ENCODE data around the gene AP3S1.
A peak's percentile ranks its signal among the peaks of the same experiment; 100 is the strongest.

AP3S1 gene

DNA sequence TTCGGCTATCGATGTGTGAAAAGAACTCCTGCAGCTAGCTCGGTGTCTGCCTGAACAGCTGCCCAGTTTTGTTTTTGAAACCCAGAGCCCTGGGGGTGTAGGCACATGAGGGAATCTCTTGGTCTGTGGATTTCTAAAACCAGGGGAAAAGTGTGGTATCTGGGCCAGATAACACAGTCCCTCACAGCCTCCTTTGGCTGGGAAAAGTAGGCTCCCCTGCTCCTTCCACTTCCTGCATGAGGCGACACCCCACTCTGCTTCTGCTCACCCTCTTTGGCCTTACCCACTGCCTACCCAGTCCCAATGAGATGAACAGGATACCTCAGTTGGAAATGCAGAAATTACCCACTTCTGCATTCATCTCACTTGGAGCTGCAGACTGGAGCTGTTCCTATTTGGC lies 15.8 kb upstream of the AP3S1 start:
- DNase-seq: no peak

DNA sequence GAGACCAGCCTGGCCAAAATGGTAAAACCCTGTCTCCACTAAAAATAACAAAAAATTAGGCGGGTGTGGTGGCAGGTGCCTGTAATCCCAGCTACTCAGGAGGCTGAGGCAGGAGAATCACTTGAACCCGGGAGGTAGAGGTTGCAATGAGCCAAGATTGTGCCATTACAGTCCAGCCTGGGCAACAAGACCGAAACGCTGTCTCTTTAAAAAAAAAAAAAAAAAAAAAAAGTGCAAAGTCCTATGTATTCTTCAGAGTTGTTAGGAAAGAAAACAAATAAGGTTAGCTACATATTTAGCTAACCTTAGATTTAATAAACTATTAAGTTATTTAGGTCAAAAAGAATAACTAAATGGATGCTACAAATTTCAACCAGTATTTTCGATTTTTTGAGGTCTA lies 11.8 kb upstream of the AP3S1 start:
- DNase-seq: no peak

DNA sequence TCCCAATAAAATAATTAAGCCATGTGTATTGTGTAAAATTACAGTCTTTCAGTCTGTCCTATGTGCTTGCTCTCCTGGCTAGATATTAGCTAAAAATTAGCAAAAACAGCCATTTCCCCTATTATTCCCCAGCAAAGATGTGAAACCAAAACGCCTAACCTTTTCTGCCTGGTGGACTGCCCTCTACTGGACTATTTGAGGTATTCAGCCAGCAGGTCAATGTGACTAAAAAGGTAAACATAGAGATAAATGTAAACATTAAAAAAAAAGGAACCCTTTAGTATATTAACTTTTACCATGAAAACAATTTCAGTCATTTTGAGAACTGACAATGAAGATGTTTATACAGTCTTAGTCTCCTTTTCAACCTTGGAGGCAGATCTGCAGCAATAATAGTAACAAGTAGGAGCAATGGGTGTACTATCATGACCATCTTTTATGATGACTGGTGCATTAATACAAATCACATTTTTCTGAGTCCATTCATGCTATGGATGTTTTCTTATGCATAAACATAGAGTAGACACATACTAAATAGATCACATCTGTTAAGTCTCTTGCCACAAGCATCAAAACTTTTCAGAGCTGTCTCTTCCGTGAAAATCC lies 10.5 kb upstream of the AP3S1 start:
- peak; percentile 18 for DNase-seq

DNA sequence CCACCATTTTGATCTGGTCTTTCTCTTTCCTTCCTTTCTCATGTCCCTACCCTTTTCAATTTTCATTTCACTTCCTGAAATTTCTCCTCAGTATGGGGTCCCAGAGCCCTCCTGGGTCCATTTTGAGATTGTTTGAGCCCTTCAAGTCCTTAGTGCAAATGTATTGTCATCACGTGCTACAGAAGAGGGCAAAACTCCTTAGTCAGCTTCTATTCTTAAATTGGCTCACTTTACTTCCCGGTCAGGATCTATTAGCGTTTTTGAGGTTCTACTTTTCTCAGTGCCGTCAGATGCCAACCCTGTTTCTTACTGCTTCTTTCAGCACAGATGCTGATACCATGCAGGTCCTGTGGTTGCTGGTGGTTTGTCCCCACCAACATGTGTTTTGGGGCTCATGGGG lies 6.3 kb upstream of the AP3S1 start:
- DNase-seq: no peak

DNA sequence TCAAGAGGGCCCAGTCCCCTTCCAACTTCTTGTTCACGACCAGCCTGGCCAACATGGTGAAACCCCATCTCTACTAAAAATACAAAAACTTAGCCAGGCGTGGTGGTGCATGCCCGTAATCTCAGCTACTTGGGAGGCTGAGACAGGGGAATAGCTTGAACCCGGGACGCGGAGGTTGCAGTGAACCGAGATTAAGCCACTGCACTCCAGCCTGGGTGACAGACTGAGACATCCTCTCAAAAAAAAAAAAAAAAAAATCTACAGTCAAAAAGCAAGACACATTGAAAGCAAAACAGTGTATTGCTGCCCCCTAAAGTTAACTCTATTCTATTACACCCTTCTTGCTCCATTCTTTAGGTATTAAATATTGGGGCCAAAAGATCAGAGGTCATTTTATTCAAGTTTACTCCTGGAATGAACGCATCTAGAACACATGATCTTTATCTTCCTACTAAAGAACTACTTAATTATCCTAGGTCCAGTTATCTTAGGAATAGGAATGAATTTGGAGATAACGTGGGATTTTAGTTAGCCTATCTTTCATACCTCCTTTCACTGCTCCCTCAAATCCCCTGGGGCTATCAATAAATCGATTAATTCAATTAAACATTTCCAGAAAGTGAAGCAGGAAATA lies 2.7 kb upstream of the AP3S1 start:
- DNase-seq: peak; percentile 40

DNA sequence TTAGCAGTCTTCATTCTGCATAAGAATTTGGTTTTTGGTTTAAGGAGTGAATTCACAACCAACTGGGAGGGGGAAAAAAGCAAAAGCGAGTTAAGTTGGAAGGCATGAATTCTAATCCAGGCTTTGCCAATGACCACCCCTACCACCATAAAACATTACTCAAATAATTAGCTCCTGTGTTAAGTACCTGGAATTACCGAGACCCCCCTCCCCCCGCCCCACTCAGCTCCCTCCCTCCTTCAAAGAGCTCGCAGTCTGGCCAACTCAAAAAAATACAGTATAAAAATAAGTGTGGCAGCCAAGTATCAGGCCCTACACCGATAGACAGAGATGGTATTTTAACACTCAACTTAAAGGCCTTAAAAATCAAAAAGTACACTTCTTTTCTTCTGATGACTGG lies 862 bp upstream of the AP3S1 start:
- DNase-seq: no peak

DNA sequence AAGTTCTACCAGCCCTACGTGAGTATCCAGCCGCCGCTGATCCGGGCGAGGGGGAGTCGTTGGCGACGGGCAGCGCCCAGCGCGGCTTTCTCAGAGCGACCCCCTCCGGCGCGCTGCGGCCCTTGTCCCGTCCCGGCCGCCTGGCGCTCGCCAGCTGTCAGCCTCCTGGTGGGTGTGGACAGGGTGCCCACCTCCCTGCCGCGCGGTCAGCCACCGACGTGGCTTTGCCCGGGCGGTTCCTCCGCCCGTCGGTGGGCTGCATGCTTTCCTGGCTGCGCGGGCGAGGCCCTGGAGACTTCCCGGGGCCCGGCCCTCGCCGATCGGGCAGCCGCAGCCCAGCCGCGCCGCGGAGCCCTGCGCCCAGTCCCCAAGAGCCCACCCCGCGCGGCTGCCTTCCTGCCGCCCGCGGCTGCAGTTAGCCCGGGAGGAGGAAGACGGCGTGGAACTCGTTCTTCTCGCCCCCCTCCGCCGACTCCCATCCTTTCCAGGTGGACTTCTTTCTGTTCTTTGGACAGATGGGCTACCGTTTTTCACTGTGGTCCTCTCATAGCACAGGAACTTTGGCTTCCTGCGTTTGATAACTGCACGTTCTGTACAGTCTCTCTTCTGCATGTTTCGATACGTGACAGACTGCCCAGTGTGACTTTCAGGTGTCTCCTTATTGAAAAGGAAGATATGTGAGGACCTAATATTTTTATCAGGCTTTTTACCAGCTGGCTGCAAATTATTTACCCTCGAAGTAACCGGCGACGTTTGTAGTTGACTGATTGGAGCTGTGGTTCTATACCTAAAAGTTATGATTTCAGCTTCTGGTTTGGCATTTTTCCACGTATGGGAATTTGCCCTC lies 577 bp downstream of the AP3S1 start:
- DNase-seq: peak; percentile 61

DNA sequence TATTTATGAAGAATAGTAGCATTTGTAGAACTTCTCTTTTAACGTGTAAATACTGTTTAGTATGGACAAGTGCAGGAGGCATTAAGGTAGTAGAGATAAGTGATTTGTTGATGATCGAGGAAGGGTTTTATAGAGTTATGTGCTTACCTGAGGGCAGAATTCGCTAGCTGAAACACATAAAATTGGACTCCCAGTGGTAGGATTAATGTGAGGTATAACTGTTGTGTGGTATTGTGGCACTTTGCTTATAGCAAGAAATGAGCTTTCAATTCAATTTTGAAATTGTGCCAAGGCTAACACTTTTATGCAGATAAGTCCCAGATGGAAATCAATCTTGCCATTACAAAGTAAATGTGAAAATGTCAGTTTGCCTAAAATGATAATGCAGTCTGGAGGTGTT lies 1.2 kb downstream of the AP3S1 start:
- DNase-seq: no peak

DNA sequence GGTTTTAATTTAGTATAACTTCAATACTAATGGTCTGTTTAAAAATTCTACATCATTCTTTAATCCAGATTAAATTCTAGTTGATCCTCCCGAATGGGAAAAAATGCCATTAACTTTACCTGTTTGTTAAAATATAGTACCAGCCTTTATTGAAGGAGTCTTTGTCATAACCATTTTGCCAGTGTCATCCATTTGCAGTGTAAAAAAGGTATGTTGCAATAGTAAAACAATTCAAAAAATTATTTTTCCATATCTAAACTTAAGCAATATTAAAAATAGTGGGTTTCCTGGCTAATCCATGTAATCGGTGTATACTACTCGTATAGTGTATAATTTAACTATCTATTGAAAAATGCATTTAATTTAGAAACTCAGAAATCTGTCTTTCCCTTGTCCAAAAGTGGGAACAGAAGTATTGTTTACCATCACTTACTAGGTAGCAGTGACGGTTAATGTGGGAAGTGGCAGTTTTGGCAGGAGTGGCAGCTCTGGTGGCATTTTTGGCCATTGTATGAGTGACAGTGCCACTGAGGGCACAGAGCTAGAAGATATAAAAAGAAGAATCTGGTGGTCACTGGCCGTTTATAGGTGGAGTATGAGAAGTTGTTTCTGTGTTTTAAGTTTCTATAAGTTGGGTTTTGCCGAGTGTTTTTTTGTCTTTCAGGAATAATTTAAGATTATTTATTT lies 1.9 kb downstream of the AP3S1 start:
- no peak for DNase-seq

DNA sequence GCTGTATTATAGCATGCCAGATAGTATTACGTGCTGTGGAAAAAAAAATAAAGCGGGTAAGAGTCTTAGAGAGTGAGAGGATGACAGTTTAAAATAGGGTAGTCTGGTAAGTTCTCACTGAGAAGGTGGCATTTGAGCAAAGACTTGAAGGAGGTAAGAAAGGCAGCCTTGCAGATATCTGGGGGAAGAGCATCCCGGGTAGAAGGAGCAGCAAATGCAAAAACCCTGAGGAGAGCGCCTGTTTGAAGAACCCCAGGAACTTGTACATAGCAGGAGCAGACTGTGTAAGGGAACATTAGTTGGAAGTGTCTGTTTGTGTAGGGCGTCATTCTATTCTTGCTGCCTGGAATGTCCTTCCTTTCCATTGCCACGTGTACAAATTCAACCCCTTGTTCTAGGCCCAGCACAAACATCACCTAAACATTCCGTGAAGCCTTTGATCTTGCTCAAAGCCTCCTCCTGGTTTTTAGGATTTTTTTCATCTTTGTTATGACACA lies 2.6 kb downstream of the AP3S1 start:
- no peak for DNase-seq

DNA sequence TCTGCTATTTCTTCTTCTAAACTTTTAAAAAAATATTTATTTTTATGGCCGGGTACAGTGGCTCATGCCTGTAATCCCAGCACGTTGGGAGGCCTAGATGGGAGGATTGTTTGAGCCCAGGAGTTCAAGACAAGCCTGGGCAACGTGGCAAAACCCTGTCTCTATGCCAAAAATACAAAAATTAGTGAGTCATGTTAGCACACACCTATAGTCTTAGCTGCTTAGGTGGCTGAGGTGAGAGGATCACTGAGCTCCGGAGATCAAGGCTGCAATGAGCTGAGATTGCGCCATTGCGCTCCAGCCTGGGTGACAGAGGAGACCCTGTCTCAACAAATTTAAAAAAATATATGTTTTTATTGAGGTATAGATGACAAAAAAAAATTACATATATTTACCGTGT lies 5.6 kb downstream of the AP3S1 start:
- DNase-seq: no peak

DNA sequence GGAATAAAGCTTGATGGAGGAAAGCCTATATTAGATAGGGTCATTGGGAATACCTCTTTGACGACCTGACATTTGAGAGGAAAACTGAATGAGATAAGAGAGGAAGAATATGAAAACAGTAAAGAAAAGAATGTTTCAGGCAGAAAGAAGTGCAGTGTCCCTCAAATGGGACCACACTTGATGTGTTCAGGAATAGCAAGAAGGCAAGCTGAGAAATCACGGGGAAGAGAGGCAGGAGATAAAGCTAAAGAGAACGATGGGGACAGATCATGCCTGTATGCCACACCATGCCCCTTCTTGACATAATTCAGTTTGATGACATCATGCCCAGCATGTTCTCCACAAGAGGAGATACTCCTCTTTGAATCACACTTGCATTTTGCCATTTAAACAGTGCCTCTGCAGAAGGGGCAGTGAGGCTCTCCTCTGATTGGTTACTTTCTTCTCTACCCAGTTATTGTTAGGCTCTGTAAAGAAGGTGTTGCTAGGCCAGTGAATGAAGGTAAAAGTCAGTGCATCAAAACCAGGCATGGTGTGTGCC lies 7.6 kb downstream of the AP3S1 start:
- DNase-seq: no peak

DNA sequence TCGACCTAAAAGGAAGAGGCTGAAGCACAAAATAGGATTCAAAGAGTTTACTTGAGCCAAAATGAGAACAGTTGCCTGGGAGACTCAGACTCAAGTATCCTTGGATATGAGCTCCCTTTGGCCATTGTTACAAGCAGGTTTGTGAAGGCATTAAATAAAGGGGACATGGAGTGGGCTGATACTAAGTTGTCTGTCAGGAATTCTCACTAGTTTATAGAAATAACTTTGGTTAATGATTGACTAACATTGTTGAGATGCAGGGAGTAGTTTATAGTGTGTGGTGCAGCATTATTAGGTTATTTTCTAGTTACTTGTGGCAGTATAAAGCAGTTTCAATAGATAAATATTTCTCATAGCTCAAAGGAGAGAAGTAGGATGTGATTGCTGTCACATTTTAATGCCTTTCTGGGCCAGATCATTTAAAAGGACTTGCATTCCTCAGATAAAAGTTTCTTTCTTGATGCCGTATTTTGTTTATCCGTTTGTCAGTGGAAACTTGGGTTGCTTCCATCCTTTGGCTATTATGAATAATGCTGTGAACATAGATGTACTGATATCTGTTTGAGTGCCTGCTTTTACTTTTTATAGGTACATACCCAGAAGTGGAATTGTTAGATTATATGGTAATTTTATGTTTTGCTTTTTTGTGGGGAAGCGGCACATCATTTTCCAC lies 9.1 kb downstream of the AP3S1 start:
- peak; percentile 16 for DNase-seq

DNA sequence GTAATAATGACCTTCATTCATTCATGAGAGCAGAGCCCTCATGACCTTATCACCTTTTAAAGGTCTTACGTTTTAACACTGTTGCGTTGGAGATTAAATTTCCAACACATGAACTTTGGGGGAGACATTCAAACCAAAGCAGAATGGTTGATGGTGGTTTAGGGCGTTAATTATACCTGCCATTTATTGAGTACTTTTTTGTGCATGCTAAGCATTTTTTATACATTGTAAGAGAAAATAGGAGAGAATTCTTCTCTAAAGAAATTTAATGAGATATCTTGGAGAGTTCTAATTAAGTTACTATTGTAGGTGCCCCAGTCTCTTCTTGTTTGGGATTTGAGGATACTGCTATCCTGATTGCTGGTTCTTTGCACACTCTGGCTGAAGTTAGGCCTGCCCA lies 12.4 kb downstream of the AP3S1 start:
- no peak for DNase-seq

DNA sequence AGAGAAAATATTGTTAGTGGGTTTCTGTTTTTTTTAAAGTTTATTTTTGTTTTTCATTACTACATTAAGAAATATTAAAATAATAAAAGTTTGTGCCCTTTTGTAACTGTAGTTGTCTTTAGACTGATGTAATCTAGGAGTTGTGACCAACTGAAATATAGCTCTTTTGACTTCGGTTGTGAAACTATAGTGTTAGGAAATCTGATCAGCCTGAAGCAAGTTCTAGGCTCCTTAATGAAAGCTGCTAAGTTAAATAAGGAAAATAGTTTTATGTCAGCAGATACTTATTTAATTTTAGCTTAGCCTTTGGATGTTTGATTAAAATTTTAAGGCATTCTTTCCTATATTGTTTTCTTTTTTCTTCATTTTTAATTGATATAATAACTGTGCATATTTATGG lies 14.2 kb downstream of the AP3S1 start:
- DNase-seq: no peak

DNA sequence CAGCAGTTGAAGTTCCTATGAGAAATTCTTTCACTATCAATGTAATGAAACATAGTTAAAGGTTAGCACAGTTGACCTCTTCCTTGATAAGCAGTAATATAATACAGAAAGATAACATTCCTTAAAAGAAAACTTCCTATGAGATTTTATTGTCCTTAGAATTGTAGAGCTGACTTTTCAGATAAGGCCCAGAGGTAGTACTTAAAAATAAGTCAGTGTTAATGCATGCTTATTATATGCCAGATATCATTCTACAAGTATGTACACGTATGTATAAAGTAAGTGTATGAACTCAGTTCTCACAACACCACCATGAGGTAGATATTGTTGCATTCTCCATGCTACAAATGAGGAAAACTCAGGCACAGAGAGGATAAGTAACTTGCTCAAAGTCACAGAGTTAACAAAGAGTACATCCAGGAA lies 15.3 kb downstream of the AP3S1 start:
- DNase-seq: no peak

DNA sequence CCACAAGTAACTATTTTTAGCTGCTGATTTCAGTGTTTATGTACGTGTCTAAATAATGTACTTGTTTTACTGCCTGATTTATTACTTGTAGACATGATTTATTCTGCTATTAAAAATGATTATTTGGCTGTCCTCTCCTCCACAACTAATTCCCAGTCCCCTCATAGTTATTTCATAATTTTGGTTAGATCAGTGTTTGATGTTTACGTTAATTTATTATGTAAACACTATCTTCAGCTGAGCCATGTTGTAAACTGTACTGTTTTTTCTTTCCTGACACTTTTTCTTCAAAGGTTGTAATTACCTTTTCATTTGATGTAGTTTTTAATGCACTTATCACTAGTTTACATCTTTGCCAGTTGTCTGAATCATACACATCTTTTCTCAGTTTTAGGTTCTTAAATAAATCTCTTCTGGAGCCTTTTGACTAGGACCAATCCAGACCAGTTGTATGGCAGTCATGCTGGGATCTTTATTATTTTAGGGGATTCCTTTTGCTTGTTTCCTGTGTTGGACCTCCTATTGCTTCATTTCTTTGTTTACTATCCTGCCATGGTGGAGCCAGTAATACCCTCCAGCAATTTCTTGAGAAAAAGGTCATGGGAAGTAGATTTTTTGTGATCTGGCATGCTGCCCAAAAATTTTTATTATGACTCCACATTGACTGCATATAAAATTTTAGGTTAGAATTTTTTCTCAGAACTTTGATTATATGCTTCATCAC lies 16.1 kb downstream of the AP3S1 start:
- no peak for DNase-seq

DNA sequence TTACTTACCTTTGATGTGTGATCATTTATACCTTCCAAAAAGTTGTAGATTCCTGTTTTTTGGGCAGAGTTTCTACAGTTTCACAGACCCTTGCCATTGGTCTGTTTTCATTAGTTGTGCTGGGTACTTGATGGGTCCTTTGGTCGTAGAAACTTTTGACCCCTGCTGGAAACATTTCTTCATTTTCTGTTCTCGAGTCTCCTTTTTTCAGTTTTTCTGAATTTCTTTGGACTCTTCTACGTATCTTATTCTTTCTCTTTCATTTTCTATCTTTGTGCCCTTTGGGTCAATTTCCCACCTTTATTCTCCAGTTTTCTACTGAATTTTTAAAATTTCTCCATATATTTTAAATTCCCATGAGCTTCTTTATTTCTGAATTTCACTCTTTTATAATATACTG lies 16.7 kb downstream of the AP3S1 start:
- no peak for DNase-seq

DNA sequence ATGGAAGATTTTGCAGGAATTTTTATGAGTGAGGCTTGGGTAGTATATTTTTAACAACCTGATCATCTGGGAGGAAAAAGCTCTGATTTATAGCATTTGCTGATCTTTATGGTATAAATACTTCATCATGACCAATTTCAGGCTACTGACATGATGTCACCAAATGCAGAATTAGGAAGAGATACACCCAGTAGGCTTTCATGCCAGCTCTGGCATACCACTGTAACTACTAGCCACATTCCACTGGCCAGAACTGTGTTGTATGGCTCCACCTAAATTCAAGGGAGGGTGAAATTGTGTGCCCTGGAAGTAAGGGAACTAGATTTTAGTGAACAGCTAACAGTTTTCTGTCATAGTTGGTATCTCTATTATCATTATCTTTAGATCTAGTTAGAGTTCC lies 17.6 kb downstream of the AP3S1 start:
- DNase-seq: no peak

DNA sequence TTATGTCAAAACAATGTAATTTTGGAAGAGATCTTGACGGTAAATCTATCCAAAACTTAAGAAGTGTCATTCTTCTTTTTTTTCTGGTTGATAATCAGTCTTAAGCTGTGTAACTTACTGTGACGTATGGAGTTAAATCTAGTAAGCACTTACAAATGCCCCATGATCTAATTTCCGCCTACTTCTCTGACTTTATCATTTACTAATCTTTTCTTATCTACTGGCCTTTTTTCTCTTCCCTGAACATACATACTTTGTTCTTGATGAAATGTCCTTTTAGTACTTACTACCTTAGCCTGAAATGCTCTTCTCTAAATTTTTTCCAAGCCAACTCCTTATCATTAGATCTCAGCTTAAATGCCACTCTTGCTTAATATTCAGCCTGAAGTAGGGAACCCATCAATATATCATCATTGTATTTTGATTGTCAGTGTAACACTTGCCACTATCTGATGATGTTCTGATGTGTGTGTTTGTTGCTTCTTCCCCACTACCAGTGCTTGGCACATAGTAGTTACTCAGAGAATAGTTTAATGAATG lies 27.6 kb downstream of the AP3S1 start:
- DNase-seq: no peak

DNA sequence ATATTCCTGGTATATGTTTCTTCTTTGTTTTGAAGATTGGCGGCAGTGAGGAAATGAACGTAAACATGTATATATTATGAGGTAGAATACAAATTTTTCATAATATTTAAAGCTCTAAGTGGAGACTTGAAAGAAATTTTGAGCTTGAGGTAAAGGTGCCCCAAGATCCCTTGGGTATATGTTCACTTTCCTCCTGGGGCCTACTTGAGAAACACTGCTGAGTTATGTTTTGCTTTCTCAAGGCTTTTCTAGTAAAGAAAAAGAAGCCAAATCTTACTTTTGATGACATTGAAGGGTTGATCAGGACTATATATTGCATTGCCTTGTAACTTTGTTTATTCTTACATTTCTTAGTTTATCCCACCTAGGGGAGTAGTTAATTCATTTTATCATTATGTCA lies 30.7 kb downstream of the AP3S1 start:
- DNase-seq: no peak

DNA sequence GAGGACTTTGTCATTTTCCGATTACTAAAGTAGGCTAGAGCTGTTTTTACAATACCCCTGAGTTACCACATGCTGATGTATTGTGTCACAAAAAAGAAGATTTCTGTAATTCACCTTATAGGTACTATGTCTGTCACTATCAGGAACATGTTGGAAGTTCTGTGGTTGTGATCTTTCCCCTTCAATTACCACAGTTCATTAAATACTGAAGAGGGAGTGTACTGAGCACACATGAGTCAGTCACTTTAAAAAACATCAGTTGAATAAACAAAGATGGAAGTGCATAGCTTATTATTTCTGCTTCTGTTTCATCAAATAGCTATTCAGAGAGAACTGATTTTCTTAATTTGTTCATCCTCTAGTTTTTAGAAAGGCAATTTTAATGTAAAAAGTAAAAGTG lies 31.7 kb downstream of the AP3S1 start:
- peak; percentile 80 for DNase-seq
